Stimulated activated naive CD4-positive, alpha-beta T cell treated with Interleukin-2 at 50 U/mL for 16 hours (primary cell): Measurements from ENCODE around the gene ATP10A.

Experiments
- DNase-seq: peaks from one replicate; lab custom pipeline; 2025; lab: John Stamatoyannopoulos, UW

ATP10A gene

GRCh38 chr15:25716414-25717126 is 146.6 kb downstream of the ATP10A start:
- no peak for DNase-seq

DNA sequence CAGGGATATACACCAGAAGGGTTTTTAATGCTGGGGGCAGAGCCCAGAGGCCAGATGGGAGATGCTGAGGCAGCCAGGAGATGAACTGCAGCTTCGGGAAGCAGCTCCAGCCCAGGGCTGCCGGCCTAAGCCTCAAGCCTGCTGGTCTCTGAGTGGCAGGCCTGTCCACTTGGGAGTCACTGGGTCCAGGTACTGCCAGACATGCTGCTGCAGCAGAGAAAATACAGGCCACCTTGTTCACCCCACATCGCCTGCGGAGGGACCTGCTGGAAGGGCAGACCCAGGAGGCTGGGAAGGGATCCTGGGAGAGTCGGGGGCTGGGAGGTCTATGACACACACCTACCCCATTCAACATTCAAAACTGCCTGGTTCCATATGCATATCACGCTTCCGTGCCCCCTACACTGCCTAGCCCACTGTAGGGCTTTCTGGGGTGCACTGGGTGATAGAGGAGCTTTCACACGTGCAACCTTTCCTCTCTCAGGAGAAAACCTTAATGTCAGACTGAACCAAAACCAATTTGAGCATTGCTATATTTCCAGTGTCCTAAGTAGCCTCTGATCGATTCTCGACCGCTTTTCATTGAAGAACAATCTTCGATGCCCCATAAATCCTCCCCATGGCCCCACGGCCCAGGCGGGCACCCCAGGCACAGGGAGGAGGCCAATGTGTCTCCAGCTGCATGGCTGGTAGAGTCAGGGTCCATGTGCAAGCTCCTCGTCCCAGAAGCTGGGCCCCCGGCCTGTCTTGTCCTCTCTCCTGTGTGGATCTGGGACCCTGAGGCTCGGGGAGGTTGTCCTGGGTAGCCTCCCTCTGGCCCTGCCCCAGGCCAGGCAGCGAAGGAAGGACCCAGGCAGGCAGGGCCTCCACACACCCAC is 147.4 kb downstream of the ATP10A start:
- DNase-seq, result no peak

DNA sequence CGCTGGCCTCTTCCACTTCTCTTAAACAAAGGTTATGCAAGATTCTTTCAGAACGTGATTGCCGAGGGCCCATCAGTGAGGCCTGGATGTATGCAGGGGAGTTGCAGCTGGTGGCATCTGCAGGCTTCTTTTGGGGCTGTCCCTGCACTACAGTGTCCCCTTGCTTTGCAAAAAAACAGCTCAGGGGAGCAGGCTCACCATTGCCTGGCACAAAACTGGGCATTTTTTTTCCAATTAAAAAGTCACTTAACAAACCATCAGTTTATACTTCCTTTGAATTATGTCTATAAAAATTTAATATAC is 148.6 kb downstream of the ATP10A start:
- no peak for DNase-seq

DNA sequence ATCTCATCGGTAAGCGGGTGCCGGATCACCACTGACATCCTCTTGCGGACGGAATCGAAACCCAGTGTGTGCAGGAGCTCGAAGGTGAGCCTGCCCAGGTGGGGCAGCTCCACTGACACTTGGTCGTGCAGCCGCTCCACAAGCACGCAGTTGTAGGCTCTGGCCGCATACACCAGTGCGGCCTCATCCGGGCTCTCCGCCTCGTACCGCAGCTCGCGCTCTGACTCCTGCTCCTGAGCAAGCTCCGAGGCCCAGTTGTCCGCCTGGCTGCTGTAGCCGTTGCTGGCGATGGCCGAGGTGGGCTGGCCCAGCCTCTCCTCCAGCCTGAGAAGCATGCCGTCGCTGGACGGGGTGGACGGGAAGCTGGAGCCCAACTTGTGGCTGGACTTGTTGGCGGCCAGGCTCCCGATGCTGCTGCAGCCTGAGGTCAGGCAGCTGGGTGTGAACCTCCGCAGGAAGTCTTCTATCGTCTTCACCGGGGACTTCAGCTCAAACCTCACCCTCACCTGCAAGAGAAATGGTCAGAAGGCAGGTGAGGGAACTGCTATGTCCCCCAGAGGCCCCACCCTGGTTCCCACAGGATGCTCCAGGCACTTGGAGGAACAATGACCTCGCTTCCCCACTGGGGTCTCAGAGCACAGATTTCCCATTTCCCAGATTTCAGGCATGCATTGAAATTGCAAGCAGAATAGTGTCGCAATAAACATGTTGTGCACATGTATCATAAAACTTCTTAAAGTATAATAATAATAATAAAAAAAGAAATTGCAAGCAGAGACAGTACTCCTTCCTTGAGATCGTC is 149.2 kb downstream of the ATP10A start:
- DNase-seq, result no peak

- no peak for DNase-seq
Measured at GRCh38 chr15:25712961-25713355, 150.2 kb downstream of the ATP10A start.

GRCh38 chr15:25712192-25712960 is 150.8 kb downstream of the ATP10A start:
- no peak for DNase-seq

DNA sequence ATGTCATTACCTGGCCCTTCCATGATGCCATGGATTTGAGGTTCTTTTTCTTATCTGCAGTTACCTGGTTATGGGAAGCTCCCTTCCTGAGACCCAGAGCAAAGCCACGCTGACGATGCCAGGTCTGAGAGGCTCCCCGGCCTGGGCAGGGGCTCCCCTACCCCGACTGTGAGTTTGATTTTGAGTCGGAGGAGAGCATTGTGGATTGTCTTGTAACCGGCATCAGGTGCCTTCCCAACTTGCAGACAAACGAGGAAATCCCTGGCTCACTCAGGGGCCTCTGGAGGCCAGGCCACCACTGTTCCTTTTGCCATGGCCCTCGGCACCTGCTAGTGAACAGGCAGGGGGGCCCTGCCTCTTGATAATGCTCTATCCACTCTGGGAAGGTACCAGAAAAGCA is 151.4 kb downstream of the ATP10A start:
- DNase-seq, result no peak

- no peak for DNase-seq
Measured at GRCh38 chr15:25711164-25711563, 152.0 kb downstream of the ATP10A start.

DNA sequence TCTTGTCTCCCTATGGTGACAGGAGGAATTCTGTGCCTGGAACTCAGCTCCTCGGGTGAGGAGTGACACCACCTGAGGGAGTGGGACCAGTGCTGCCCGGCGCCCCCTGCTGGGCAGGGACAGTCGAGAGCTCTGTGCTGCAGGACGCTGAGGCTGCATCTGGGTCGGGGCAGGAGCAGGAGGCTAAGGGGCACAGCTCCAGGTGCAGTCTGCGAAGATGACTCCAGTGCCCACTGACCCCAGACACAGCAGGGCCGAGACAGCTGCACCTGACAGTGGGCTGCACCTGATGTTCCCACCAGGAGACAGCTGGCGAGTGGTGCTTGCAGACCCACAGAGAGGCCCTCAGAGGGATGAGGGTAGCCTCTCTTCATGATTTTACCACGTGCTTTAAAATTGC is 152.9 kb downstream of the ATP10A start:
- DNase-seq, result peak; percentile 16

DNA sequence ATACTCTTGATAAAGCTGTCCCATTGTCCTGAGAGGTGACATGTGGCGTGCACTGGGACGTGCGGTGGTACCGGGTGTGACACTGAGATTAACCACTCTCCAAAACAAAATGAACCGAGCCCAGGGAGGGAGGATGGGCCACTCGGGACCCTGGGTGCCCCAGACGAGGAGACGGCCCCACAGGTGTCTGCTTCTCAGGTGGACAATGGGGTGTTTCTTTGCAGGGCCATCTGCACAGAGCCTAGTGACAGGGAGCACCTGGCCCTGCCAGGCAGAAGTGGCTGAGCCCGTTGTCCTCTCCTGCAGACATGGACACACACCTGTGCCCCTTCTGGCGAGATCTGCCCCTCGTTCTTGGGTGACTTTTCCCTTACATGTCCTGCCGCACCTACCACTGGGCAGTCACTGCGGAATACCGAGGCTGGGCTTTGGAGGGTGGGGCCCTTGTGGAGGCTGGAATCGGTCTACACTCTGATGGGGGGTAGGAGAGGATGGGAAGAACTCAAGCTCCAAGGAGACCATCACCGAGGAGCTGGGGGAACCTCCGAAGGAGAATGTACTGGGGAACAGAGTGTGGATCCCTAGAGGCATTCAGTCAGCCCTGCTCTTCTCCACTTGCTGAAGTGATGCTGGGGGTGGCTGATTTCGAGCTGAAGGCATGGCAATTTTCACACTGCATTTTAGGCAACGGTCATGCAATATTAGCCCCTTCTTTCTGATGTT is 153.5 kb downstream of the ATP10A start:
- DNase-seq, result no peak

- DNase-seq, result no peak
Measured at GRCh38 chr15:25708391-25708790, 154.7 kb downstream of the ATP10A start.

GRCh38 chr15:25707656-25708365 is 155.3 kb downstream of the ATP10A start:
- no peak for DNase-seq

- DNase-seq, result no peak
Measured at GRCh38 chr15:25706176-25706955, 156.8 kb downstream of the ATP10A start.

DNA sequence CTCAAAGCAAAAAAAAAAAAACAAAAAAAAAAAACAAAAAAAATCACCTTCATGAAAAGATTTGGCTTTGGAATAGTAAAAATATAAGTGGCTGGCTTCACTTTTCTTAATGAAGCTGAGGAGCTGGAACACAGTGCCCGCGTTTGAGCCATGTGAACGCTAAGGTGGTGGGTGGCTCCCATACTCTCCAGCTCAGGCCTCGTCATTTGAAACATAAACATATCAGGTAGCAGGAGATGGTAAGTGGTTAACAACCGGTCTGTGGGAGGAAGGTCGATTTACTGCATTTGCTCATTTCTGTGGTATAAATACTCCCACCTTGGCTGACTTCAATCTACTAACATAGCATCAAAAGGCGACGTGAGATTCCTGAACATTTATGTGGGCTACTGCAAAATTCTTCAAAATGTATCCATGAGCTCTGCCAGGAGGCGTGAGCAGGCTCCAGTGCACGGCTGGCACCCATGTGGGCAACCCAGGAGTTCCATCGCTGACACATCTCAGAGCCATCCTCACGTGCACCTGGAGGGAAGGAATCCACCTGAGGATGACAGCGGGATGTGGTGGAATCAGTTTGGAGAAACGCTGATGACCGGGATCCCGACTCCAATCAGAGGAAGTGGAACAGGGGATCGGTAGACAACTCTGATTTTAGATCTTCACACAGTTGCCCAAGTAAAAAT is 157.6 kb downstream of the ATP10A start:
- no peak for DNase-seq

DNA sequence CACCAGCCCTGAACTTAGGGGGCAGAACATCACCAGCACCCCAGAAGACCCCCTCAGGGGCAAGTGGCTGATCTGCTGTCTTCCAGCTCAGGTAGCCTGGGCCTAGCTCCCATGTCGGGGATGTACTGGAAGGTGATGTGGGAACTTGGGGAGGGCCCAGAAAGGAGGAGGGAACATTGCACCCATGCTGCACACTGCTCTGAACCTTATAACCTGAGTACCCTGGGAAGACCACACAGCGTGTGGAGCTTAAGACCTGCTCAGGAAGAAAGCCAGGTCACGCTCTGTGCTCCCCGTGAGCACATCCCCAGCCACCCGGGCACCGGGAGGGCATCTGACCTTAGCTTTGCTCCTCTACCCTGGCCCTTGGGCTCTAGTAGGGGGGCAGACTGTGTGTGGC is 159.4 kb downstream of the ATP10A start:
- DNase-seq, result no peak

- no peak for DNase-seq
Measured at GRCh38 chr15:25701721-25702465, 161.2 kb downstream of the ATP10A start.

DNA sequence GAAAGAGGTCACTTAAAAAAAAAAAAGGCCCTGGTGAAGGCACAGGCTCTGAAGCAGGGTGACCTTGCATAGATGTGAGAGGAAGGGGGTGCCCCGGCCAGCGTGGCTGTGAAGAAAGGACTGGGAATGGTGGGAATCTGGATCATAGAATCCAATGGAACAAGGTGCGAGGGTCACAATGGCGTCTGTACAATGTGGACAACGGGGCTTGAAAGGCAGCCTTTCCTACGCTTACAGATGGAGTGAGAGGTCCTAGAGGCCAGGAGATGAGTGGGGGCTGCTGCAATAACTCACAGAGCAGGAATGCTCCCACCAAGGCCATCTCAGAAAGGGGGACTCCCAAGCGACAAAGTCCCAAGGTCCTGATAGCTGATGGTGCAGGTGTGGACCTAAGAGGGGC is 162.2 kb downstream of the ATP10A start:
- no peak for DNase-seq

GRCh38 chr15:25697586-25697985 is 165.5 kb downstream of the ATP10A start:
- DNase-seq, result no peak
